Fibroblast of lung (primary cell): ENCODE results near the gene TRMT2A.

Experiments
- CTCF ChIP-seq, 2 donors: IDR thresholded peaks in 1 of 2; conservative IDR thresholded peaks in 1 of 2; 1 replicate in 1 of 2; 2 replicates in 1 of 2; pipeline ENCODE4 v1.5.1; 2011 to 2012; ENCODE audit warnings: low read length in 2 of 2, control low read depth in 1 of 2, inconsistent platforms in 1 of 2, low read depth in 1 of 2, mild to moderate bottlenecking in 1 of 2
- EZH2 ChIP-seq: IDR thresholded peaks from 2 replicates; pipeline ENCODE4 v1.5.1; 2012; ENCODE audit warnings: low read length, control low read depth, mild to moderate bottlenecking; ENCODE audit errors: missing control alignments

- TF ChIP-seq CTCF (conservative IDR thresholded peaks at IDR 0.05 in 1 of 2, IDR thresholded peaks at IDR 0.05 in 1 of 2; ENCODE audit: low read depth in 1 of 2, low read length in 2 of 2): no peak
- TF ChIP-seq EZH2: no peak
These were observed 34.2 kb upstream of the TRMT2A start for GRCh38 chr22:20151276-20151588.
